A673 (cell line): ENCODE measurements around the gene CHST6. TPM values are rescaled to one million over a fixed set of nuclear protein-coding genes. Genes with fewer than 3 reads are reported as not detected.

Experiments
- BruUV-seq: library from RNA; stranded (reverse); fragments of 400-500 nt; replicated peaks from 2 replicates; lab custom pipeline; 2021; lab: Mats Ljungman, UMichigan
- CTCF ChIA-PET: fragments of 300-600 bp; sonication (Branson Sonifier 250); formaldehyde crosslinking; loops from one replicate; lab custom pipeline; 2022; ENCODE audit warnings: antibody characterized with exemption; lab: Charles Lee
- POLR2A ChIA-PET: fragments of 300-600 bp; sonication (Branson Sonifier 250); formaldehyde crosslinking; loops from one replicate; lab custom pipeline; 2022; ENCODE audit warnings: antibody characterized with exemption; ENCODE audit not compliant: low non-redundant PET; lab: Charles Lee
- DNase-seq: peaks from one replicate; pipeline ENCODE4 v3.0.0-alpha.2; 2015; ENCODE audit warnings: low spot score
- H3K27ac ChIP-seq: fragments of 200-600 bp; sonication (generic); 2 replicates; pipeline ENCODE4 v1.5.1; 2016; ENCODE audit warnings: mixed run types, low read depth, mild to moderate bottlenecking, mixed read lengths, antibody characterized with exemption, low read length; ENCODE audit not compliant: poor library complexity, severe bottlenecking
- H3K27me3 ChIP-seq: fragments of 200-600 bp; sonication (generic); replicated peaks from 2 replicates; pipeline ENCODE4 v1.6.1; 2017; ENCODE audit warnings: mixed run types, low read depth, mild to moderate bottlenecking, mixed read lengths, antibody characterized with exemption, low read length; ENCODE audit not compliant: insufficient read depth, poor library complexity
- H3K36me3 ChIP-seq: fragments of 200-600 bp; sonication (generic); 2 replicates; pipeline ENCODE4 v1.6.1; 2016; ENCODE audit warnings: mixed run types, mild to moderate bottlenecking, mixed read lengths, antibody characterized with exemption, low read length; ENCODE audit not compliant: insufficient read depth, poor library complexity, severe bottlenecking
- H3K4me1 ChIP-seq: fragments of 200-600 bp; sonication (generic); 2 replicates; pipeline ENCODE4 v1.6.1; 2017; ENCODE audit warnings: mixed run types, mild to moderate bottlenecking, mixed read lengths, antibody characterized with exemption, low read length; ENCODE audit not compliant: insufficient read depth, poor library complexity, severe bottlenecking
- H3K4me3 ChIP-seq: fragments of 200-600 bp; sonication (generic); 2 replicates; pipeline ENCODE4 v1.5.1; 2016; ENCODE audit warnings: low read depth, mixed run types, mild to moderate bottlenecking, mixed read lengths, low read length; ENCODE audit not compliant: poor library complexity, severe bottlenecking
- H3K9me3 ChIP-seq: fragments of 200-600 bp; sonication (generic); 2 replicates; pipeline ENCODE4 v1.6.1; 2016; ENCODE audit warnings: mixed run types, low read depth, mild to moderate bottlenecking, mixed read lengths, antibody characterized with exemption, low read length; ENCODE audit not compliant: poor library complexity, severe bottlenecking
- CTCF ChIP-seq: fragments of 300-800, 200-600 bp; sonication (generic); conservative IDR thresholded peaks from 2 replicates; pipeline ENCODE4 v1.5.1; 2017; ENCODE audit warnings: low read depth, mild to moderate bottlenecking, antibody characterized with exemption, low read length, moderate library complexity, mixed read lengths
- EZH2 ChIP-seq: fragments of 200-600 bp; sonication (generic); IDR thresholded peaks from 2 replicates; pipeline ENCODE4 v1.6.1; 2017; ENCODE audit warnings: borderline replicate concordance, low read depth, mild to moderate bottlenecking, mixed read lengths, antibody characterized with exemption, low read length; ENCODE audit not compliant: poor library complexity, severe bottlenecking
- intact Hi-C: fragments of 100-400 bp; cut with micrococcal nuclease; formaldehyde crosslinking; loops from one replicate; pipeline ENCODE4 v1.10.0; 2022; ENCODE audit not compliant: unreplicated experiment
- total RNA-seq: library from RNA; stranded (reverse); gene quantifications from 2 replicates; pipeline ENCODE4 v1.2.3, GENCODE V29; 2021

The CHST6 gene
- total RNA-seq, 1 experiment from 2014 or later: 5.0 TPM

- Histone ChIP-seq H3K4me3 (no peak overlapping the region), H3K27ac (no peak overlapping the region), H3K9me3 (no peaks in the 10 kb centered on the region), H3K4me1 (no peaks in the 10 kb centered on the region), H3K27me3 (no peaks in the 10 kb centered on the region), H3K36me3 (no peaks in the 10 kb centered on the region)
- TF ChIP-seq EZH2 (no peak), CTCF (no peak)
- intact Hi-C loops: no loop called here
- no TSS peak for BruUV-seq
- POLR2A ChIA-PET: no interaction called here
- no peak for DNase-seq
- CTCF ChIA-PET: no interaction called here
Measured at GRCh38 chr16:75529056-75529905, 34.0 kb upstream of the CHST6 start.

GRCh38 chr16:75527825-75528299 lies 32.6 kb upstream of the CHST6 start:
- BruUV-seq: no TSS peak
- ChIA-PET POLR2A (no interaction called here), CTCF (no interaction called here)
- Histone ChIP-seq H3K27ac (no peak overlapping the region), H3K4me3 (no peak overlapping the region), H3K36me3 (no peaks in the 10 kb centered on the region), H3K27me3 (no peaks in the 10 kb centered on the region), H3K9me3 (no peaks in the 10 kb centered on the region), H3K4me1 (no peaks in the 10 kb centered on the region)
- no peak for TF ChIP-seq EZH2
- no peak for TF ChIP-seq CTCF
- intact Hi-C loops: no loop called here
- no peak for DNase-seq

- H3K4me3 ChIP-seq: no peak overlapping the region
- H3K27ac ChIP-seq: no peak overlapping the region
- no peaks in the 10 kb centered on the region for H3K27me3 ChIP-seq
- ChIA-PET POLR2A (no interaction called here), CTCF (interaction anchor here (0.8 kb wide), 1 partner anchor 9 kb away, joined by 3 read pairs; no protein-coding TSS in a partner anchor)
- intact Hi-C loops: no loop called here
- DNase-seq: no peak
- H3K36me3 ChIP-seq: no peaks in the 10 kb centered on the region
- H3K9me3 ChIP-seq: no peaks in the 10 kb centered on the region
- BruUV-seq: no TSS peak
- no peak for TF ChIP-seq EZH2
- TF ChIP-seq CTCF: no peak
- no peaks in the 10 kb centered on the region for H3K4me1 ChIP-seq
Measured at GRCh38 chr16:75526032-75526790, 31.0 kb upstream of the CHST6 start.
